GM21786 (cell line): ENCODE results near the gene OR2AT4.
"Not testable (repeated sequence)": the region's sequence is repeated elsewhere in the genome, so short reads cannot be mapped to it uniquely, and the experiment has no call there.

Experiments
- ATAC-seq: cut with Tn5 transposase; IDR thresholded peaks from one replicate; pipeline ENCODE4 v1.9.1; 2021; ENCODE audit not compliant: unreplicated experiment

OR2AT4 gene

GRCh38 chr11:75103380-75104026, 6.8 kb upstream of the OR2AT4 start:
- ATAC-seq = no peak

GRCh38 chr11:75101424-75102128, 4.9 kb upstream of the OR2AT4 start:
- no peak for ATAC-seq

GRCh38 chr11:75100314-75100713, 3.6 kb upstream of the OR2AT4 start:
- peak; percentile 97 for ATAC-seq

- no peak for ATAC-seq
Observed at GRCh38 chr11:75099635-75100034, 3.0 kb upstream of the OR2AT4 start.

GRCh38 chr11:75098835-75099439, 2.3 kb upstream of the OR2AT4 start:
- not testable (repeated sequence) for ATAC-seq

GRCh38 chr11:75098181-75098580, 1.5 kb upstream of the OR2AT4 start:
- ATAC-seq = not testable (repeated sequence)

- no peak for ATAC-seq
Observed at GRCh38 chr11:75097173-75097557, 489 bp upstream of the OR2AT4 start.

- ATAC-seq = not testable (repeated sequence)
Observed at GRCh38 chr11:75094382-75094781, 2.3 kb downstream of the OR2AT4 start.

- ATAC-seq = no peak
Observed at GRCh38 chr11:75090671-75091177, 6.0 kb downstream of the OR2AT4 start.

GRCh38 chr11:75087319-75088305, 9.1 kb downstream of the OR2AT4 start:
- ATAC-seq = no peak

- no peak for ATAC-seq
Observed at GRCh38 chr11:75084883-75085282, 11.8 kb downstream of the OR2AT4 start.

GRCh38 chr11:75083217-75083605, 13.5 kb downstream of the OR2AT4 start:
- no peak for ATAC-seq

GRCh38 chr11:75082601-75083216, 14.0 kb downstream of the OR2AT4 start:
- no peak for ATAC-seq

- ATAC-seq = no peak
Observed at GRCh38 chr11:75079546-75079945, 17.1 kb downstream of the OR2AT4 start.

- ATAC-seq = no peak
Observed at GRCh38 chr11:75078233-75078632, 18.4 kb downstream of the OR2AT4 start.

- ATAC-seq = no peak
Observed at GRCh38 chr11:75077316-75077715, 19.4 kb downstream of the OR2AT4 start.

- ATAC-seq = no peak
Observed at GRCh38 chr11:75076671-75077070, 20.0 kb downstream of the OR2AT4 start.

- ATAC-seq = no peak
Observed at GRCh38 chr11:75073459-75074190, 23.1 kb downstream of the OR2AT4 start.

GRCh38 chr11:75072582-75072981, 24.1 kb downstream of the OR2AT4 start:
- no peak for ATAC-seq

- ATAC-seq = no peak
Observed at GRCh38 chr11:75069473-75069872, 27.2 kb downstream of the OR2AT4 start.
